ENCODE data around the gene ELMOD3.
"Not testable (repeated sequence)": the region's sequence is repeated elsewhere in the genome, so short reads cannot be mapped to it uniquely, and the experiment has no call there.

The ELMOD3 gene

DNA sequence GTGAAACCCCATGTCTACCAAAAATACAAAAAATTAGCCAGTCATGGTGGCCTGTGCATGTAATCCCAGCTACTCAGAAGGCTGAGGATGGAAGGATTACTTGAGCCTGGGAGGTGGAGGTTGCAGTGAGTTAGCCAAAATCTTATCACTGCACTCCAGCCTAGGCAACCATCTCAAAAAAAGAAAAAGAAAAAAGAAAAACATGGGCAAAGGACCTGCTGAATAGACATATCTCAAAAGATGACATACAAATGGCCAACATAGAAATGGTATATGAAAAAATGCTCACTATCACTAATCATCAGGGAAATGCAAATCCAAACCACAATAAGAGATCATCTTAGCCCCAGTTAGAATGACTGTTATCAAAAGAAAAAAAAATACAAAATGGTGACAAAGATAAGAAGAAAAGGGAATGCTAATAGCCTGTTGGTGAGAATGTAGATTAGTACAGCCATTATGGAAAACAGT is 25.4 kb upstream of the ELMOD3 start:
- no peak for DNase-seq (ENCODE audit: low read depth)

DNA sequence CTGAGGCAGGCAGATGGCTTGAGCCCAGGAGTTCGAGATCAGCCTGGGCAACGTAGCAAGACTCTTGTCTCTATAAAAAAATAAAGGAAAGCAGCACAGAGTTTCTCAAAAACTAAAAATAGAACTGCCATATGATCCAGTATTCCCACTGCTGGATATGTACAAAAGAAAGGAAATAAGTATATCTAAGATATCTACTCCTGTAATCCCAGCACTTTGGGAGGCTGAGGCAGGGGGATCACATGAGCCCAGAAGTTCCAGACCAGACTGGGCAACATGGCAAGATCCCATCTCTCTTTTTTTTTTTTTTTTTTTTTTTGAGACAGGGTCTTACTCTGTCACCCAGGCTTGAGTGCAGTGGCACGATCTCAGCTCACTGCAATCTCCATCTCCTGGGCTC is 24.9 kb upstream of the ELMOD3 start:
- not testable (repeated sequence) for DNase-seq (ENCODE audit: low read depth)

DNA sequence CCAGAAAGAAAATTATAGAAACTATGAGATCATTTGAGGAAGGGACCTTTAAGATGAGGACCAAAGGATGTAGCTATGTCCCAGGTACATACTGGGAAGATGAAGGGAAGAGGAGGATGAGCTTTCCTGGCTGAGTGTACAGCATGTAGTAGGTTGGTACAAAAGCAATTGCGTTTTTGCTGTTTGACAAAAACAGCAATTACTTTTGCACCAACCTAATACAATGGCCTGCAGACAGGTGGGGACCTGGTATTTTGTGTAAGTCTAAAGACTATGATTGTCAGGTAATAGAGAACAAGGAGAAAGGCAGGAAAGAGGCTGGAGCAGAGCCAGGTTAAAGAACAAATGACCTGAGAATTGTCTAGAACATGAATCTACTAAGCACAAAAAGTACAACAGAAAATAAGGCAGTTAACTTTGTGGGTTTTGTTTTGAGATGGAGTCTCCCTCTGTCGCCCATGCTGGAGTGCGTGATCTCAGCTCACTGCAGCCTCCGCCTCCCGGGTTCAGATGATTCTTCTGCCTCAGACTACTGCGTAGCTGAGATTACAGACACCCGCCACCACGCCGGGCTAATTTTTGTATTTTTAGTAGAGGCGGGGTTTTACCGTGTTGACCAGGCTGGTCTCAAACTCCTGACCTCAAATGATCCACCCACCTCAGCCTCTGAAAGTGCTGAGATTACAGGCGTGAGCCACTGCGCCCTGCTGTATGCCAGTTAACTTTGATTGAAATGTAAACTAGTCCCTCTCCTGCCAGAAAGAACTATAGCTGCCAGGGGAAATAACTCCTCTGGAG is 23.5 kb upstream of the ELMOD3 start:
- DNase-seq (ENCODE audit: low read depth): no peak

DNA sequence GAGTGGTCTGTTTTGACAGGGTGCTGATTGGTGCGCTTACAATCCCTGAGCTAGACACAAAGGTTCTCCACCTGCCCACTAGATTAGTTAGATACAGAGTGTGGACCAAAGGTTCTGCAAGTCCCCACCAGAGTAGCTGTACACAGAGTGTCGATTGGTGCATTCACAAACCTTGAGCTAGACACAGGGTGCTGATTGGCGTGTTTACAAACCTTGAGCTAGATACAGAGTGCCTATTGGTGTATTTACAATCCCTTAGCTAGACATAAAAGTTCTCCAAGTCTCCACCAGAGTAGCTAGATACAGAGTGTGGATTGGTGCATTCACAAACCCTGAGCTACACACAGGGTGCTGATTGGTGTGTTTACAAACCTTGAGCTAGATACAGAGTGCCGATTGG is 20.7 kb upstream of the ELMOD3 start:
- not testable (repeated sequence) for DNase-seq (ENCODE audit: low read depth)

DNA sequence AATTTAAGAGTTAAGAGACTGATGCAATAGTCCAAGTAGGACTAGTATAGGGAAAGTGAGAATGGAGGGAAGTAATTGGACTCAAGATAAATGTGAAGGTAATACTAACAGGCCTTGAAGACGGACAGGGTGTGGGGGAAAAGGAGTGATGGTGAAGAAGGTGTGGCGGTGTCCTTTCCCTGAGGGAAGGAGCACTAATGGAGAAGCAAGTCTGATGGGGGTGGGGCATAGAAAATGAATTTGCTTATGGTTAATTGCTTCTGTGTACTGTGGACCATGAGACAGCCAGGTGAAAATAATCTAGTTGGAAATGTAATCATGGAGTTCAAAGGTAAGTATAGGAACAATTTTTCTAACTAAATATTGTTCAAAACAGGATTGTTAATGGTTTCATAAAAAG is 19.6 kb upstream of the ELMOD3 start:
- DNase-seq (ENCODE audit: low read depth): no peak

DNA sequence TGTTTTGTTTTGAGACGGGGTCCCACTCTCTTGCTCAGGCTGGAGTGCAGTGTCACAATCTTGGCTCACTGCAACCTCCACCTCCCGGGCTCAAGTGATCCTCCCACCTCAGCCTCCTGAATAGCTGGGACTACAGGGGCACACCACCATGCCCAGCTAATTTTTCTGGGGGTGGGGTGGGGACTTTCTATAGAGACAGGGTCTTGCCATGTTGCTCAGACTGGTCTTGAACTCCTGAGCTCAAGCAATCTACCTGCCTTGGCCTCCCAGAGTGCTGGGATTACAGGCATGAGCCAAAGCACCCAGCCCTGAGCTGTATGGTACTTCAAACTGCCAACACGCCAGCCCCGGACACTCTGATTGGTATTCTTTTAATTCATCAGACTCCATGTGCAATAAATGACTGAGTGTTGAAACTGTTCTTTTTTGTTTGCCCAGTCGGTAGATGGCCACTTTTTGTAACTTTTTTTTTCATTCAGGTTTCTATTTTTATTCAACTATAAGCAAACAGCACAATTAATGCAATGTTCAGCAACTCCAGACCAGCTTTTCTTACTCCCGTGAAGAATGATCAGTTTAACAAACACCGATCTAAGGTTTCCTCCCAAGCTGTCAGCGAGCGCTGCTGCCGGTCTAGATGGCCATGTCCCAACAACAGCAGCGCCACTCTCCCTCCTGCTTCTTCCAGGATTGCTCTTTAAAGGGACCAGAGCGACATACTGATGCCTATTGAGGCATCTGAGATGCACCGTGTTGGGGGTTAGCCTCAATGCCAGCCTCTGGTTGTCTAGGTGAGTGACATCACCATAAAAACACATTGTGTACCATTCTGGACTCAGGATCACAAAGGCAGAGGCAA is 14.3 kb upstream of the ELMOD3 start:
- no peak for DNase-seq (ENCODE audit: low read depth)

DNA sequence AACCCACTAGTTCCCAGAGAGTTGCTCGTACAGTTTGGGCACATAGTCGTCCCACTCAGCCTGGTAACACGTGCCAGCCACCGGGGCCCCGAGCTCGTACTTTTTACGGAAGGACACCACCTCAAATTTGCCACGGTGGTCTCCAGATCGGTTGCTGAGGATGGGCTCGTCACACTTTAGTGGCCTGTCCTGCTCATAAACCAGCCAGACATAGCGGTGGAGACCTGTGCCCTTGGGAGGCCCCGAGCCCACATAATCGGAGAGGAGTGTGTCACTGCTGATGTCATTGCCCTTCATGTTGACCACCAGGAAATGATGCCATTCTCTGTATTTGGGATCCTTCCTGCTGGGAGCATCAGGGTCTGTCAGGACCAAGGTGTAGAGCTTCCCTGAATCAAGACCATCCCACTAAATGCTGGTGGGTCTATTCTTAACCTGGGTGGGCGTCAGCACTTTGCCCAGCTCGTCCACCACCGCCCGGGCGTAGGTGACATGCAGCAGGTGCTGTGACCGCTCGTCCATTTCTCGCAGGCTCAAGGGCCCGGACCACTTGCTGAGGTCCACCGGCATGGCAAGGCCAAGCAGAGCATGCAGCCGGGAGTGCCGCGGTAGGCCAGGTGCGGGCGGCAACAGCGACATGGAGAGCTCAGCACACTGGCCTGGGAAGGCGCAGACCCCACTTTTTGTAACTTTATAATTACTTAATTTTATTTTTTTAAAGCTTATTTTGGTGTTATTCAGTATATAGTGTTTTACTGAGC is 13.1 kb upstream of the ELMOD3 start:
- DNase-seq (ENCODE audit: low read depth): no peak

DNA sequence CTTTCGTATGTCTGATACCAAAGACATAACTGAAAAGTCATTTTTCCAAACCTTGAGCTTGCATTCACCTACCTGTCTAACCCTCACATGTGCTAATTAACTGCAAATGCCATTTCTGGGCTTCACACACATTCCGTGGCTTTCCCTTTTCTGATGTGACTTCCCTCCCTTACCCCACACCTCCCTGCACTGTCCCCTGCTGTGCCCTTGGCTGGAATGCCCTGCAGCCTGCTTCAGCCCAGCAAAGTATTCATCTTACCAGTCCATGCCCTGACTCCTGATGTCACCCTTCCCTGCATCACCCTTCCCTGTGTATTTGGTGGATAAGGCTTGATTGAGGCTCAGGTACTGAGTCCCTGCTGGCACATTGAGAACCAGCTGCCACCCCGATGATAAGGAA is 12.4 kb upstream of the ELMOD3 start:
- no peak for DNase-seq (ENCODE audit: low read depth)

DNA sequence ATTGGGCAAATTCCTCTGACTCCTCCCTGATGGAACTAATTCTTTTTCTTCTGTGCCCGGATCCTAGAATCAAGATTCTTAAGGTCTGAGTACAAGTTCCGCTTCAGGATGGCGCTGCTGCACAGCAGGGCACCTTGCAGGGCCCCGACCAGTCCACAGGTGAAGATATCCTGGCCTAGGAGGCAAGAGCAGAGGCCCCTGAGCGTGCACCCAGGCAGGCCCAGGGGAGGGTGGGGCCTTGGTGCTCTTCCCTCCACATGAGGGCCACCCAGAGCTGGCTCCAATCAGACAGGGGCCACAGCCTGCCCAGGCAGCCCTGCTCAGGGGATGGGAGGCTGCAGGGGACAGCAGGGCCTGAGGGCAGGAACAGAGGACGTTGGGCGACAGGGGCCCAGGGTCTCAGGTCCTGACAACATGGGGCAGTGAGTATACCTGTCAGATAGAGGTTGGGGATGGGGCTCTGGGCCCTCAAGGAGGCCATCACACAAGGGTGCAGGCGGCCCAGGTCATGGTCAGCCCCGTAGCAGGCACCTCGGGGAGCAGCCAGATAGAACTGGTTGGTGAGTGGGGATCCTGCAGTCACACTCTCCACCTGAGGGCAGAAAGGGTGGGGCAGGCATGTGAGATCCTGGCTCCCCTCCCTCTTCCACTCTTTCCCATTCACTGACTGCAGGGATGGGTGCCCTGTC is 11.2 kb upstream of the ELMOD3 start:
- not testable (repeated sequence) for DNase-seq (ENCODE audit: low read depth)

DNA sequence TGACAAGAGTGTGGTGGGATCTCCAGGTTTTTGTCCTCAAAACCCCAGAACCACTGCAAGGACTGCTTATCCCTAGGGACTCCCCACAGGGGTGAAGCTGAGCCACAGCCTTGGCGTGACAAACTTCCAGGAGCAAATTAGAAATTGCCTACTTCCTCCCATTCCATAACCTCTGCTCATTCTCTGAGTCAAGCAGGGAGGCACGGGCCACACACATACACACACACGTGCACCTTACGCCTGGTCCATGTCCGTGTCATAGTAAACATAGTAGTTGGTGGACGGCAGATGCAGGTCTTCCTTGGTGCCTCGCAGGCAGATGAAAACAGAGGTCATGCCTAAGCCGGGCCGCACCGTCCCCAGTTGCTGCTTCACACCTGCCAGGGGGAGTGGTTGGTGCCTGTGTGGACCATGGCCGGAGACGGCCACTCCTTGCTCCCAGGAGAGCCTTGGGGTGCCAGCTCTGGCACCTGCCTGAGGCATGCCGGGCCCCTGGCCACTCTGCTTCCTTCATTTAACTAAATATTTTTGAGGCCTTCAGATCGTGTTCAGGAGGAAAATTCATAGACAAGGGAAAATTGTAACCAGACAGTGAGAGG is 10.1 kb upstream of the ELMOD3 start:
- DNase-seq (ENCODE audit: low read depth): no peak

DNA sequence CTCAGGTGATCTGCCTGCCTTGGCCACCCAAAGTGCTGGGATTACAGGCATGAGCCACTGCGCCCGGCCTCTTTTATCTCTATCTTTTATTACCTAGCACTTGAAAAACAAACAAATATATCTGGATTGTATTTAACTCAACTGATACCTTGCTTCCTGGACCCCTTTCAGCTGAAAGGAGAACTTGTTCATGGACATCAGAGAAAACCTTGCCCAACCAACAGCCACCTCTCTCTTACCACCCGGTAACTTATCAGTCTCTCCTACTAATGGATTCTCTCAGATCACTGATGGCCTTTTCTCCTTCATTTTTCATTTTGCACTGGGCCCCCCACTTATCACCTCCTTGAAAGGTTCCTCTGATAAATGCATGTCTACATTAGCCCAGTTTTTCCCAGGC is 7.0 kb upstream of the ELMOD3 start:
- DNase-seq (ENCODE audit: low read depth): no peak

DNA sequence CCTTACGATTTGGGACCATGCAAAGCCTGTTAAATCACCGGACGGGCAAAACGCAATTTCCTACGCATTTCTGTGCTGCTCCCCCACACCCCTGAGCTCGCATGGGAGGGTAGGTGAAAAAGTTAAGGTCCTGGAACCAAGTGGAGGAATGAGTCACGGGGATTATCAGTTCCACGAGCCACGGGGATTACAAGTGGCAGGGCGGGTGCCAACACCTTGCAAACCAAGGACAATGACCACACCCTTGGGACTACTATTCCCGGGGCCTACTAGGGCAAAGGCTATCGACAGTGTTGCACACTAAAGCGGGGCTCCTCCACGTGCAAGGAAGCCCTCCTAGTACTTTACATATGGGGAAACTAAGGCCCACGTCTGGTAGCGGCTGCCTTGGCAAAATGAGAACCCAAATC is 688 bp upstream of the ELMOD3 start:
- DNase-seq (ENCODE audit: low read depth): no peak

- DNase-seq (ENCODE audit: low read depth): no peak
Measured at GRCh38 chr2:85355073-85355410, 473 bp downstream of the ELMOD3 start.

- no peak for DNase-seq (ENCODE audit: low read depth)
Measured at GRCh38 chr2:85355521-85355920, 952 bp downstream of the ELMOD3 start.

DNA sequence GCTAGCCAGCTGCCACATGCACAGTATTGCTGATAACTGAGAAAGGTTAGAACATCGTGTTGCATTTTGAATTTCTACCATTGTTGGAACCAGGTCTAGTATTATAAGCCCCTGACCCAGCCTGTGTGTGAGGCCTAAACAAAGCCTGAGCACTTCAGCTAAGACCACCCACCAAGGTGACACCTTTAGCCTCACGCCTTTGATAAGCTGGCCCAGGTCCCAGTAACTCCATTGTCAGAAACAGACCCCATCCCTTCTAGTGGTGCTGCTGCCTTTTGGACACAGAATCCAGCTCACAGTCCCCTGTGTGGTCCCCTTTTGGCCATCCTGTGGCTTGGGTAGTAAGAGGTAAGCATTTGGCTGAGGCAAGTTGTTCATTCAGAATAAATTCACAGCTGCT is 1.6 kb downstream of the ELMOD3 start:
- DNase-seq (ENCODE audit: low read depth): no peak

GRCh38 chr2:85357736-85358135 is 3.2 kb downstream of the ELMOD3 start:
- no peak for DNase-seq (ENCODE audit: low read depth)

GRCh38 chr2:85362653-85363387 is 8.3 kb downstream of the ELMOD3 start:
- DNase-seq (ENCODE audit: low read depth): not testable (repeated sequence)

DNA sequence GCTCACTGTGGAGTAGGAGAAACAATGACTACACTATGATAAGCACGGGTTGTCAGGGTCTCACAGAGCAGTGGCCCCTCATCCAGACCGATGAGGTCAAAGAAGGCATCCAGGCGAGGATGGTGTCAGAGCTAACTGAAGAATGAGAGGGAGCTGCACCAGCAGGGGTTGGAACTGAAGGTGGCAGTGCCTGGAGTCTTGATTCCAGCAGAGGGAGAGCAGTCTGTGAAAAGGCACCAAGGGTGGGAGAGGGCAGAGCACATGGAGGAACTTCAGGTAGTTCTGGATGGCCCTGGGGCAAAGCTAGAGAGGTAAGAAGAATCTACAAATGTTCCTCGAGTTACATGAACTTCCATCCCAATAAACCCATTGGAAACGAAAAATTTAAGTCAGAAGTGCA is 12.6 kb downstream of the ELMOD3 start:
- DNase-seq (ENCODE audit: low read depth): no peak

- no peak for DNase-seq (ENCODE audit: low read depth)
Measured at GRCh38 chr2:85368921-85369320, 14.4 kb downstream of the ELMOD3 start.

DNA sequence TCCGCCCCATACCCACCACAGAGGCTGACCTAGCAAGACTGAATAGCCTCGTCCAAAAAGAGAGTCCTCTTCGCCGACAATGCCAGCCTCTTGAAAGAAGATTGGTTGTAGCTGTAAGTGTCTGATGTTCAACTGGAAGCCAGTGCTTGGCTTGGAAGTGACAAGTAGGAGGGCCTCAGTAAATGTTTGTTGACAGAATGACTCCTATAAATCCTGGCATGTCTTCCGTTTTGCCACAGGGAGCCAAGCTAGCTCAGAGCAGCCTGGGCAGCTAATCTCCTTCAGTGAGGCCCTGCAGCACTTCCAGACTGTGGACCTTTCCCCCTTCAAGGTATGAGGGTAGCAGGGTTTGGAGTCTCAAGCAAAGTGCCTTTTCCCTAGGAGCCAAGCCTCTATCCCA is 14.9 kb downstream of the ELMOD3 start:
- no peak for DNase-seq (ENCODE audit: low read depth)

- no peak for DNase-seq (ENCODE audit: low read depth)
Measured at GRCh38 chr2:85371045-85371444, 16.5 kb downstream of the ELMOD3 start.
